GDM1 (cell line): Measurements from ENCODE around the gene UBB.

ENCODE experiments used
- DNase-seq: peaks from one replicate; lab custom pipeline; 2025; lab: John Stamatoyannopoulos, UW

UBB gene

DNA sequence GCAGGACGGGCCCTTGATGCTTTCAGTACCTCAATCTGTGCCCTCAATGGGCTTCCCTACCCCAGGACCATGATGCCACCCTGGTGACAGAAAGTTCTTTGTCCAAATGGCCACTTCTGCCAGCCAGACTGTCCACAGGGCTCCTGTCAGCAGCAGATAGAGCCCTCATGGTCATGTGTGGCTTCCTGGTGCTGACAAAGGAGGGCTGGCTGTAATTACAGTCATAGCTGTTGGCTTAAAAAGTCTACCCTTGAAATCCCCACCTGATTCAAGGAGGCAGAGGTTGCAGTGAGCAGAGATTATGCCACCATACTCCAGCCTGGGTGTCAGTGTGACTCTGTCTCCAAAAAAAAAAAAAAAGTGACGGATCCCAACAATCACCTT, 37.8 kb downstream of the UBB start:
- DNase-seq, result no peak

DNA sequence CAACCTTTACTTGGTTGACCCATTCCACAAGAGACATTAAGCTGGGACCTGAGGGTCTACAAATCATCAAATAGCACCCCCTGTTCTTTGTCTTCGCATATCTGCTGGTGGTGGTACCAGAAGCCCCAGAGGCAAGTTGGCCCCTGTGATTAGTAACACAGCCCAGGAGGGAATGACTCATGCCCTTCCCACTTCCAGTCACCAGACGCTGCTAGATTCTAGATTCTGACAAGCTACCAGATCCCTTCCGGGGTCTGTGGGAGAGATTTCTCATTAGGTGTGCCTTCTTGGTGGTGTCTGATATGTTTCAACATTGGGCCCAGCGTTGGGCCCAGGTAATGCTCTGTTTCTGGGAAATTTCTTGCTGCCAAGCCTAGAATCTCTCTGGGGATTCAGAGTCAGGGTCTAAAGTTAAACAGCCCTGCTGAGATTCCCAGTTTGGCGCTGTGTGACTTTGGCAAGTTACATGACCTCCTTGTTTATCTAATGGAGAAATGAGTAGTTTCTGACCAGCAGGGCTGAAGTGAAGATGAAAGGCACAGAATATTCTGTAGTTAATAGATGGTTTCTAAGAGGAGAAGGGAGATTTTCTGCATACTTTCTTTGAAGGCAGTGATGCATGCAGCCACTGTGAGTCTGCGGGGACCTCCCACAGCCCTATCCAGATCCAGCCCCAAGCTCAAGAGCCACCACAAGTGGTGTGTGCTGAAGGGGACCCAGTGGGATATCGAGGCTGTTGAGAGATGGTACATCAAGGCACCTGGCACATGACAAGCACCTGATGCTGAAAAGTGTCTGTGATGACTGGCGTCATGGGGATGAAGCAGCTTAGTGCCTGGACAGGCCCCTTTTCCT, 38.4 kb downstream of the UBB start:
- DNase-seq, result no peak

DNA sequence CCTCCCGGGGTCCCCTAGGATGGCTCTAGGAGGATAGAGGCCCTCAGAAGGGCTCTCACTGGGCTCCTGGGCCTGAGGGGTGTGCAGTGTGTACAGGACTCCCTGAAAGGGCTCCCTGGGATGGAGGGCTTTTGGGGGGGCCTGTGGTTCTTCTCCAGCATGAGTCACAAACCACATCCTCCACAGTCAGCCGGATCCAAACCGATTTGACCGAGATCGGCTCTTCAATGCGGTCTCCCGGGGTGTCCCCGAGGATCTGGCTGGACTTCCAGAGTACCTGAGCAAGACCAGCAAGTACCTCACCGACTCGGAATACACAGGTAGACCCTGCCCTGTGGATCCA, 39.0 kb downstream of the UBB start:
- peak; percentile 23 for DNase-seq

DNA sequence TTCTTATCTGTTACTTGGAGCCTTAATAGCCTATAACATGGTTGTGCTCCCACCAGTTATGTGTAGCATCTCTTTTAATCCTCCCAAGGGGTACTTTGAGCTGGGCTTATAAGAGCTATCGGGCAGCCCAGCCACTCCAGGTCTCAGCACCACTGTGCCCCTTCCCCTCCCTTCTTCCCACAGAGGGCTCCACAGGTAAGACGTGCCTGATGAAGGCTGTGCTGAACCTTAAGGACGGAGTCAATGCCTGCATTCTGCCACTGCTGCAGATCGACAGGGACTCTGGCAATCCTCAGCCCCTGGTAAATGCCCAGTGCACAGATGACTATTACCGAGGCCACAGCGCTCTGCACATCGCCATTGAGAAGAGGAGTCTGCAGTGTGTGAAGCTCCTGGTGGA, 41.5 kb downstream of the UBB start:
- no peak for DNase-seq

DNA sequence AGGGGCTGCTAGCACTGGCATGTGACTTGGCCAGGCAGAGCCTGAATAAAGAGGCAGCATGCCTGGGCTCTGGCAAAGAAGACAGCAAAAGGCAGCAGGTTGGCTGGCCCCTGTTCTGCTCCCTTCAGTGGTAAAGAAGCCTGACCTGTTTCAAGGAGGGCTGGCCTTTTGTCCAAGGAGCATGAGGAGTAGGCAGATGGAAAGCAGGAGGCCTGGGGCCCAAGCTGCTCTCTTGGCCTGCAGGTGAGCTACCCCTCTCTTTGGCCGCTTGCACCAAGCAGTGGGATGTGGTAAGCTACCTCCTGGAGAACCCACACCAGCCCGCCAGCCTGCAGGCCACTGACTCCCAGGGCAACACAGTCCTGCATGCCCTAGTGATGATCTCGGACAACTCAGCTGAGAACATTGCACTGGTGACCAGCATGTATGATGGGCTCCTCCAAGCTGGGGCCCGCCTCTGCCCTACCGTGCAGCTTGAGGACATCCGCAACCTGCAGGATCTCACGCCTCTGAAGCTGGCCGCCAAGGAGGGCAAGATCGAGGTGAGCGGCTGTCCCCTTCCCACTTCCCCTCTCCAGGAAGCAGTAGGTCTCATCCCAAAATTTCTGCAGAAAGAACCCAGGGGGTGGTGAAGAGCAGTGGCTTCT, 42.5 kb downstream of the UBB start:
- DNase-seq, result no peak

DNA sequence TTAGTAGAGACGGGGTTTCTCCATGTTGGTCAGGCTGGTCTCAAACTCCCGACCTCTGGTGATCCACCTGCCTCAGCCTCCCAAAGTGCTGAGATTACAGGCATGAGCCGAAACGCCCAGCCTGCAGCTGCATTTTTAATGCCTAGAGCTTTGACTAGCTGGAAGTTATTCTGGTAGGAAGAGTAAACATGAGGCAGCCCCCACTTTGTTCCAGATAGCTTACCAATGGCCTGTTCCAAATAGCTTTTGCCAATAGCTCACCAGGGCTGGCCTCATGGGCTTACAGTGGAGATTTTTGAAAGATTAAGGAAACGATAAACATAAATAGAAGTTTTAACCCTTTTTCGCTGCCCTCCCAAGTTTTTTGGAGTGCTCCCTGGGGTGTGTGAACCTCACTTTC, 44.3 kb downstream of the UBB start:
- no peak for DNase-seq

DNA sequence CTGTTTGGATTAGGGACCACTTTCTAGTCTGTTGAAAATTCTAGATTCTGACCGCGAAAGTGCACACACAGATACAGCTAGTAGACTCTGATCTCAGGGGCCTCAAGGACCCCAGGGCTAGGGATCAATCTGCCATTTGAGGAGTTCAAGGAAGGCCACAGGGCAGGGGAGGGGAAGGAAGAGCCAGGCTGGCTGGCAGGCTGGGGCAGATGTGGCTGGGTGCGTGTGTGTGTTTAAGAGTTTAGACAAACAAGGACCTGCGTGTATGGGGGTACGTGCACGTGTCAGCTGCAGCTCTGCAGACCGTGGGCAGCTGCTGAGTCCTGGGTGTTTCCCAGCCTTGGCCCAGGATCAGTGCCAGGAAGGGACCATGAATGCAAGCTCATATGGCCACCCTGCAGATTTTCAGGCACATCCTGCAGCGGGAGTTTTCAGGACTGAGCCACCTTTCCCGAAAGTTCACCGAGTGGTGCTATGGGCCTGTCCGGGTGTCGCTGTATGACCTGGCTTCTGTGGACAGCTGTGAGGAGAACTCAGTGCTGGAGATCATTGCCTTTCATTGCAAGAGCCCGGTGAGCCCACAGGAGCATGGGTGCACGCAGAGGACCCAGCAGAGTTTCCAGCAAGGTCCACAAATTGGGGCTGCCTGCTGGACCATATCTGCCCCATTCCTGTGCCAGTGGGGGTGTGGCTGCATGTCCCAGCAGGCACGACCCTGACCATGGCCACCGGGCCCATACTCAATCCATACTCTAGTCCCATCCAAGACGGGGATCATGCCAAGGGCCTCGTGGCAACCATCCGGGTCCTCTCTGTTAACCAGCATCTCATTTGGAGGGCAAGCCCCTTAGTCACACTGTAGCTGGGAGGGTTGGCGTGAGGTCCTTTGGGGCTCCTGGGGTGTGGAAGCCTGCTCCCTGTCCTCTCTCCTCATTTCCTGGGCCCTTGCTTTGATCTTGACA, 45.1 kb downstream of the UBB start:
- DNase-seq, result no peak

DNA sequence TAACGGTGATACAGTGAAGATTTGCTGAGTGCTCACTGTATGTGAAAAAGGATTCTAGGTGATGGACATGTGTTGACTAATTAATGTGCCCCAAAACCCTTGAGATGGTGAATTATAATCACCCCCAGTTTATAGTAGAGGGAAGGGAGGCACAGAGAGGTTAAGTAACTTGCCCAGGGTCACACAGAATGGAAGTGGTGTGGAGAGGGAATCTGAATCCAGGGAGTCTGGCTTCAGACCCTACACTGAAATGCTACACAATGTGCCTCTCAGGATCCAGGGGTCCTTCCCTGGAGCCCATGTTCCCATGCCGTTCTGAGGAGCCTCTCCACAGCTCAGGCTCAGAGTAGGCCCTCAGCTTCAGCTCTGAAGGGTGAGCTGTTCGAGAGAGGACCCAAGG, 46.1 kb downstream of the UBB start:
- no peak for DNase-seq

DNA sequence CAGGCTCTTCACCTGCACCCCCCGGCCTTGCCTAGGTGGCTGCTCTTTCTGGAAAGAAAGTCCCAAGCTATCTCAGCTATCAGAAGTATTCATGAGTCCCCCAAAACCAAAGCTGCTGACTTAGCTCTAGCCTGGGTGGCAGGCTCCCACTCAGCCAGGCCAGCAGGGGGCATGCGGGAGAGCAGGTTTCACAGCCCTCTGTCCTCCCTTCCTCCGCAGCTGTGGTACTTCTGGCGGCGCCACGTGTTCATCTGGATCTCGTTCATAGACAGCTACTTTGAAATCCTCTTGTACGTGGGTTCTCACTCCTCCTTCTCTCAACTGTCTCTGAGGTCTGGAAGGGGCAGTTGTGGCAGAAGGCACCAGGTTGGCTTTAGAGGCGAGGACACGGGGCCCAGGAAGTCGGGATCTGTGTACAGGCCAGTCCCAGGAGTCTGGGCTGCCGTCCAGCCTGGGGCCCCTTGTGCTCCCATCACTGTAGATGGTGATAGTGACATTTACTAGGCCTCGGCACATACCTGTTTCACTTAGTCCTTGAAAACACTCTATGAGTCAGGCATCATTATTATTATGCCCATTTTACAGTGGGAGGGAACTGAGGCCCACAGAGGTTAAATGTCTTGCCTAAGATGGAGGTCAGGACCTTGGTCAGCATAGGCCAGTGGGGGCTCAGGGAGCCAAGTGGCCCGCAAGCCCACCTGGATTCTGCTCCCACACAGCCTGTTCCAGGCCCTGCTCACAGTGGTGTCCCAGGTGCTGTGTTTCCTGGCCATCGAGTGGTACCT, 47.4 kb downstream of the UBB start:
- DNase-seq, result no peak

DNA sequence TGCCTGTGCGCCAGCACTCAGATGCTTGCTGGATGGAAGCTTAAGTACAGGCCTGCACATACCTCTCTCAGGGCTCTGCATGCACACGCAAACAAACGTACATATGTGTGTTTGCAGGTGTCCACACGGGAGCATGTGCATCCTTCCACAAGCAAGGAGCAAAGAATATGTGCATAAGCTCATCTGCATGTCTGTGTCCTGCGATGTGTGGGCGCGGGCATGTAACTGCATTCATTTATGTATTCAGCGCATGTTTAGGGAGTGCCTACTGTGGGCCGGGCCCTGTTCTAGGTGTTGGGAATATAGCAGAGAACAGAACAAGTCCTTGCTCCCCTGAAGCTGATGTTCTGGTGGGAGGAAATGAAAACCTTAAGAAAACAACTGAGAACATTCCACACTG, 48.2 kb downstream of the UBB start:
- DNase-seq, result no peak

DNA sequence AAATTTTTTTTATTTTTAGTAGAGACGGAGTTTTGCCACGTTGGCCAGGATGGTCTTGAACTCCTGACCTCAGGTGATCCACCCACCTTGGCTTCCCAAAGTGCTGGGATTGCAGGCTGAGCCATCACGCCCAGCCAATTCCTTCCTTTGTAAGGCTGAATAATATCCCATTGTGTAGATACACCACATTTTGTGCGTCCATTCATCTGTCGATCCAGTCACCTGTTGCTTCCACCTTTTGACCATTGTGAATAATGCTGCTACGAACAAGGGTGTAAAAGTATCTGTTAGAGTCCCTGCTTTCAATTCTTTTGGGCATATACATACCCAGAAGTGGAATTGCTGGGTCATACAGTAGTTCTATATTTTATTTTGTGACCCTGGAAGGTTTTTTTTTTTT, 49.8 kb downstream of the UBB start:
- no peak for DNase-seq

DNA sequence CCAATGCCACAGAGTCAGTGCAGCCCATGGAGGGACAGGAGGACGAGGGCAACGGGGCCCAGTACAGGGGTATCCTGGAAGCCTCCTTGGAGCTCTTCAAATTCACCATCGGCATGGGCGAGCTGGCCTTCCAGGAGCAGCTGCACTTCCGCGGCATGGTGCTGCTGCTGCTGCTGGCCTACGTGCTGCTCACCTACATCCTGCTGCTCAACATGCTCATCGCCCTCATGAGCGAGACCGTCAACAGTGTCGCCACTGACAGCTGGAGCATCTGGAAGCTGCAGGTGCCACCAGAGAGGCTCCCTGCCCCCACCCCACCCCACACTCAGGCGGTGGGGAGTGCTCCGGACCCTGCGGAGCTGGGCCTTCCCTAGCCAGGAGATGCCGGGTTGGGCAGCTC, 51.1 kb downstream of the UBB start:
- DNase-seq, result no peak
